ENCODE measurements around the gene CABP7. TPM values are rescaled to one million over a fixed set of nuclear protein-coding genes. Genes with fewer than 3 reads are reported as not detected.

The CABP7 gene
- total RNA-seq, 1 experiment from 2014 or later = 2.1 TPM

DNA sequence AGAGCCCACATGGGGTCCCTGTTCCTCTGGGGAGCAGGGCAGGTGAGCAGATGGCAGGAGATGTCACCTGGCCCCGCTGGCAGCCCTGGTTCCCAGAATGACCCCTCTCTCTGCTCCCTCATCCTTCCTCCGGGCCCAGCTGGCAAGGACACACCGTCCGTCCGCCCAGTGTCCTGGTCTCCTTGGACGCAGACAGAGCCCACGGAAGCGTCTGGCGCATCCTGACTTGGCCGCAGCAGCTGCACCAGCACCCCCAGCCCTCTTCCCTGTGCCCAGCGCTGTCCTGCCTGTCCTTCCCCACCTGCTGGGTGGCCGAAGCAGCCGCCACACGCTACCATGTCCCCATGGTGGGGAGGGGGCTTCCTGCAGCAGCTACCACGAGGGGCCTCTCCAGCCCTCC lies 9.6 kb upstream of the CABP7 start:
- H3K4me3 ChIP-seq (ENCODE audit: low read depth in 2 of 2, low read length in 2 of 2) = no peak overlapping the region
- H3K36me3 ChIP-seq (ENCODE audit: control insufficient read depth, insufficient read depth, low read length) = no peaks in the 10 kb centered on the region
- POLR2A ChIA-PET = no interaction called here
- BruUV-seq (replicated peaks) = no TSS peak
- no peak overlapping the region for H3K27ac ChIP-seq (ENCODE audit: low read length)
- intact Hi-C loops (cut with micrococcal nuclease; ENCODE audit: unreplicated experiment) (no loop called here), in situ Hi-C loops (cut with HindIII; ENCODE audit: low pct_unique_long_range_greater_than_20kb, low sequenced_read_pairs) (no loop called here)
- no peaks in the 10 kb centered on the region for H3K27me3 ChIP-seq (ENCODE audit: control insufficient read depth, insufficient read depth, low read length)
- no peaks in the 10 kb centered on the region for H3K9me3 ChIP-seq (ENCODE audit: control insufficient read depth, insufficient read depth, low read depth, low read length)
- TF ChIP-seq POLR2AphosphoS5 (IDR thresholded peaks at IDR 0.05; ENCODE audit: low read depth, low read length) (no peak), TCF7L2 (IDR thresholded peaks at IDR 0.05; ENCODE audit: low read depth, low read length) (no peak), SIN3A (IDR thresholded peaks at IDR 0.05; ENCODE audit: borderline replicate concordance, insufficient read depth, low read depth, low read length) (no peak)
- TF ChIP-seq, protein P1, sequence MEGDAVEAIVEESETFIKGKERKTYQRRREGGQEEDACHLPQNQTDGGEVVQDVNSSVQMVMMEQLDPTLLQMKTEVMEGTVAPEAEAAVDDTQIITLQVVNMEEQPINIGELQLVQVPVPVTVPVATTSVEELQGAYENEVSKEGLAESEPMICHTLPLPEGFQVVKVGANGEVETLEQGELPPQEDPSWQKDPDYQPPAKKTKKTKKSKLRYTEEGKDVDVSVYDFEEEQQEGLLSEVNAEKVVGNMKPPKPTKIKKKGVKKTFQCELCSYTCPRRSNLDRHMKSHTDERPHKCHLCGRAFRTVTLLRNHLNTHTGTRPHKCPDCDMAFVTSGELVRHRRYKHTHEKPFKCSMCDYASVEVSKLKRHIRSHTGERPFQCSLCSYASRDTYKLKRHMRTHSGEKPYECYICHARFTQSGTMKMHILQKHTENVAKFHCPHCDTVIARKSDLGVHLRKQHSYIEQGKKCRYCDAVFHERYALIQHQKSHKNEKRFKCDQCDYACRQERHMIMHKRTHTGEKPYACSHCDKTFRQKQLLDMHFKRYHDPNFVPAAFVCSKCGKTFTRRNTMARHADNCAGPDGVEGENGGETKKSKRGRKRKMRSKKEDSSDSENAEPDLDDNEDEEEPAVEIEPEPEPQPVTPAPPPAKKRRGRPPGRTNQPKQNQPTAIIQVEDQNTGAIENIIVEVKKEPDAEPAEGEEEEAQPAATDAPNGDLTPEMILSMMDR (IDR thresholded peaks at IDR 0.05) = no peak
- TF ChIP-seq, protein P2, sequence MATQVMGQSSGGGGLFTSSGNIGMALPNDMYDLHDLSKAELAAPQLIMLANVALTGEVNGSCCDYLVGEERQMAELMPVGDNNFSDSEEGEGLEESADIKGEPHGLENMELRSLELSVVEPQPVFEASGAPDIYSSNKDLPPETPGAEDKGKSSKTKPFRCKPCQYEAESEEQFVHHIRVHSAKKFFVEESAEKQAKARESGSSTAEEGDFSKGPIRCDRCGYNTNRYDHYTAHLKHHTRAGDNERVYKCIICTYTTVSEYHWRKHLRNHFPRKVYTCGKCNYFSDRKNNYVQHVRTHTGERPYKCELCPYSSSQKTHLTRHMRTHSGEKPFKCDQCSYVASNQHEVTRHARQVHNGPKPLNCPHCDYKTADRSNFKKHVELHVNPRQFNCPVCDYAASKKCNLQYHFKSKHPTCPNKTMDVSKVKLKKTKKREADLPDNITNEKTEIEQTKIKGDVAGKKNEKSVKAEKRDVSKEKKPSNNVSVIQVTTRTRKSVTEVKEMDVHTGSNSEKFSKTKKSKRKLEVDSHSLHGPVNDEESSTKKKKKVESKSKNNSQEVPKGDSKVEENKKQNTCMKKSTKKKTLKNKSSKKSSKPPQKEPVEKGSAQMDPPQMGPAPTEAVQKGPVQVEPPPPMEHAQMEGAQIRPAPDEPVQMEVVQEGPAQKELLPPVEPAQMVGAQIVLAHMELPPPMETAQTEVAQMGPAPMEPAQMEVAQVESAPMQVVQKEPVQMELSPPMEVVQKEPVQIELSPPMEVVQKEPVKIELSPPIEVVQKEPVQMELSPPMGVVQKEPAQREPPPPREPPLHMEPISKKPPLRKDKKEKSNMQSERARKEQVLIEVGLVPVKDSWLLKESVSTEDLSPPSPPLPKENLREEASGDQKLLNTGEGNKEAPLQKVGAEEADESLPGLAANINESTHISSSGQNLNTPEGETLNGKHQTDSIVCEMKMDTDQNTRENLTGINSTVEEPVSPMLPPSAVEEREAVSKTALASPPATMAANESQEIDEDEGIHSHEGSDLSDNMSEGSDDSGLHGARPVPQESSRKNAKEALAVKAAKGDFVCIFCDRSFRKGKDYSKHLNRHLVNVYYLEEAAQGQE (IDR thresholded peaks at IDR 0.05; ENCODE audit: insufficient read depth in 1 of 2, low read depth in 2 of 2, low read length in 1 of 2) = no peak
- DNase-seq (ENCODE audit: low read depth, low spot score) (no peak), ATAC-seq (no peak)
- CTCF ChIA-PET = no interaction called here
- peaks cover 7% of the 10 kb centered on the region for H3K4me1 ChIP-seq (ENCODE audit: control insufficient read depth, insufficient read depth, low read length)

DNA sequence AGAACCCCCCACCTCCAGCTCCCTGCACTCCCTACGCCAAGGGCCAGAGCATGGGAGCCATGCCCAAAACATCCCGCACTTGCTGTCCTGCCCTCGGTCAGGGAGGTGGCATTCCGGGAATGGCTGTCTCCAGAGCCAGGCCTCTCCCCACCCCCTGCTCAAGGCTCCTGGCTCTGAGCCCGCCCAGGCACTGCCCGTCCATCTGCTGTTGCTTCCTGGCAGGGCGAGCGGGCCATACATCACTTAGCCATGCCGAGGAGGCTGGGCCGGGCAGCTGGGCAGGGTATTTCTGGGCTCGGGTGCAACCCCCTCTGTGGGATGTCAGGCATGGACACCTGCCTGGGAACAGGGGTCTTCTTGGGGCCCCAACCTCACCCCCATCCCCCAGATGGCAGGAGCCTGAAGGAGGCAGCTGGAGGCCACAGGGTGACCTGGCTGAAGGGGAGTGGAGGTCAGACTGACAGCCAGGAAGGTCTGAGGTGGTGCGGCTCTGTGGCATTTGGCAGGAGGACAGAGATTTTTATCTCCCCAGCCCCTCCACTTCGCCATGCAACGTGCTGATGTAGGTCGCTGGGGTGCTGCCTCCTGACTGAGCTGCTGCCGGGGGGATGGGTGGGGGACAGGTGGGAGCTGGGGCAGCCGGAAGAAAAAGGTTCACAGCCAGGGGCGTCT lies 8.7 kb upstream of the CABP7 start:
- Histone ChIP-seq H3K4me1 (ENCODE audit: control insufficient read depth, insufficient read depth, low read length) (peaks cover 7% of the 10 kb centered on the region), H3K27me3 (ENCODE audit: control insufficient read depth, insufficient read depth, low read length) (no peaks in the 10 kb centered on the region), H3K36me3 (ENCODE audit: control insufficient read depth, insufficient read depth, low read length) (no peaks in the 10 kb centered on the region), H3K9me3 (ENCODE audit: control insufficient read depth, insufficient read depth, low read depth, low read length) (no peaks in the 10 kb centered on the region), H3K27ac (ENCODE audit: low read length) (no peak overlapping the region), H3K4me3 (ENCODE audit: low read depth in 2 of 2, low read length in 2 of 2) (no peak overlapping the region)
- intact Hi-C loops (cut with micrococcal nuclease; ENCODE audit: unreplicated experiment) = no loop called here
- TF ChIP-seq, protein P1 (IDR thresholded peaks at IDR 0.05) = no peak
- TF ChIP-seq SIN3A (IDR thresholded peaks at IDR 0.05; ENCODE audit: borderline replicate concordance, insufficient read depth, low read depth, low read length) (no peak), TCF7L2 (IDR thresholded peaks at IDR 0.05; ENCODE audit: low read depth, low read length) (no peak), POLR2AphosphoS5 (IDR thresholded peaks at IDR 0.05; ENCODE audit: low read depth, low read length) (no peak)
- TF ChIP-seq, protein P2 (IDR thresholded peaks at IDR 0.05; ENCODE audit: insufficient read depth in 1 of 2, low read depth in 2 of 2, low read length in 1 of 2) = no peak
- ChIA-PET CTCF (no interaction called here), POLR2A (no interaction called here)
- DNase-seq (ENCODE audit: low read depth, low spot score) = no peak
- in situ Hi-C loops (cut with HindIII; ENCODE audit: low pct_unique_long_range_greater_than_20kb, low sequenced_read_pairs) = no loop called here
- no TSS peak for BruUV-seq (replicated peaks)
- ATAC-seq = peak; percentile 42; the same call in 1 of the 2 replicates

Measured in Panc1 (cell line).